Kidney (tissue), 14 donors: ENCODE data around the gene PCDHGC3. TPM values are rescaled to one million over a fixed set of nuclear protein-coding genes. Genes with fewer than 3 reads are reported as not detected.

Source experiments
- DNase-seq, 5 donors: peaks; one replicate each; pipeline ENCODE4 v3.0.0-alpha.2; 2013 to 2020
- FAIRE-seq: peaks from 2 replicates; lab custom pipeline; 2012; peaks lifted over from hg19 to GRCh38; lab: Jason Lieb, UNC
- H3K27ac ChIP-seq, 2 donors: one replicate each; pipeline ENCODE4 v1.7.0; 2013; ENCODE audit warnings: low read depth in 2 of 2, low read length in 2 of 2, inconsistent platforms in 1 of 2
- H3K27me3 ChIP-seq: one replicate; pipeline ENCODE4 v1.7.1; 2013; ENCODE audit warnings: low read length, inconsistent platforms; ENCODE audit not compliant: control insufficient read depth, insufficient read depth
- H3K36me3 ChIP-seq, 3 donors: one replicate each; pipeline versions ENCODE4 v1.7.0 to v1.7.1; 2013; ENCODE audit warnings: low read length in 3 of 3, control low read depth in 1 of 3, inconsistent platforms in 1 of 3; ENCODE audit not compliant: insufficient read depth in 3 of 3, control insufficient read depth in 2 of 3
- H3K4me1 ChIP-seq, 3 donors: one replicate each; pipeline versions ENCODE4 v1.7.0 to v1.7.1; 2013; ENCODE audit warnings: low read length in 3 of 3, inconsistent platforms in 1 of 3, low read depth in 1 of 3; ENCODE audit not compliant: control insufficient read depth in 2 of 3, insufficient read depth in 2 of 3
- H3K4me3 ChIP-seq, 3 donors: one replicate each; pipeline versions ENCODE4 v1.7.0 to v1.8.1; 2013; ENCODE audit warnings: low read length in 3 of 3, control low read depth in 1 of 3, inconsistent platforms in 1 of 3
- H3K9ac ChIP-seq, 3 donors: one replicate each; pipeline versions ENCODE4 v1.7.0 to v1.7.1; 2013; ENCODE audit warnings: low read length in 3 of 3, control low read depth in 1 of 3, inconsistent platforms in 1 of 3
- H3K9me3 ChIP-seq, 3 donors: one replicate each; pipeline versions ENCODE4 v1.7.0 to v1.7.1; 2013; ENCODE audit warnings: low read length in 3 of 3, control low read depth in 1 of 3, inconsistent platforms in 1 of 3; ENCODE audit not compliant: control insufficient read depth in 2 of 3, insufficient read depth in 1 of 3
- CTCF ChIP-seq: IDR thresholded peaks from 3 replicates; pipeline ENCODE4 v1.5.1; 2012; ENCODE audit warnings: mild to moderate bottlenecking, moderate library complexity, borderline replicate concordance; ENCODE audit not compliant: insufficient read depth; ENCODE audit errors: extremely low read depth
- intact Hi-C: fragments of 100-400 bp; cut with DNase I; formaldehyde crosslinking; loops from one replicate; pipeline ENCODE4 v1.11.1; 2022
- polyA plus RNA-seq: library from polyadenylated mRNA; stranded (reverse); fragments of 350-450 nt; fragmentation: Illumina TruSeq; extraction: RNeasy Lipid Tissue Mini Kit (QIAGEN cat#74804); gene quantifications from one replicate; pipeline ENCODE4 v1.2.3, GENCODE V29; 2014; ENCODE audit warnings: low read depth, low replicate concordance; ENCODE audit not compliant: insufficient read depth
- total RNA-seq: library from RNA; stranded (reverse); fragmentation: NEBNext Ultra II Directional; extraction: Animal tissue kit (Norgen Biotek cat#: 25700); gene quantifications from one replicate; pipeline ENCODE4 v1.2.1, GENCODE V29; 2021
- donor health status: control.
- donor health status: control.
- donor health status: control.
- donor health status: control.
- donor health status: control.
- donor health status: DM: yes; HTN: yes; CAD: no.
- donor health status: Normal renal cell carcinoma (clear cell type).

The PCDHGC3 gene
- total and polyA plus RNA-seq, 2 donors from 2014 or later = 41.0 to 51.5 TPM

- Histone ChIP-seq H3K36me3 (no peaks in the 10 kb centered on the region), H3K4me3 (no peak overlapping the region), H3K4me1 (peaks cover 4 to 20% (median 10%) of the 10 kb centered on the region in 3 donors), H3K9ac (no peak overlapping the region), H3K27me3 (no peaks in the 10 kb centered on the region), H3K9me3 (no peaks in the 10 kb centered on the region), H3K27ac (no peak overlapping the region)
- TF ChIP-seq CTCF = no peak
- DNase-seq (no peak), FAIRE-seq (no peak)
- intact Hi-C loops = no loop called here
Observed at GRCh38 chr5:141479776-141480175, 4.0 kb downstream of the PCDHGC3 start.

- Histone ChIP-seq H3K9me3 (no peaks in the 10 kb centered on the region), H3K27me3 (no peaks in the 10 kb centered on the region), H3K4me3 (no peak overlapping the region), H3K27ac (no peak overlapping the region), H3K36me3 (peaks cover 0 to 4% (median 0%) of the 10 kb centered on the region in 3 donors), H3K4me1 (peaks cover 0 to 8% (median 3%) of the 10 kb centered on the region in 3 donors), H3K9ac (no peak overlapping the region)
- DNase-seq (no peak), FAIRE-seq (no peak)
- no peak for TF ChIP-seq CTCF
- intact Hi-C loops = no loop called here
Observed at GRCh38 chr5:141483902-141484301, 8.1 kb downstream of the PCDHGC3 start.

- peak overlapping the region in 2 of 3 donors; percentile 35 to 36 for H3K4me3 ChIP-seq
- intact Hi-C loops = no loop called here
- FAIRE-seq = no peak
Observed at GRCh38 chr5:141484310-141484640, 8.5 kb downstream of the PCDHGC3 start.

More at GRCh38 chr5:141484310-141484640, 8.5 kb downstream of the PCDHGC3 start:
- H3K4me1 ChIP-seq = peaks cover 0 to 8% (median 3%) of the 10 kb centered on the region in 3 donors
- H3K27ac ChIP-seq = no peak overlapping the region
- peaks cover 0 to 4% (median 0%) of the 10 kb centered on the region in 3 donors for H3K36me3 ChIP-seq
- no peaks in the 10 kb centered on the region for H3K27me3 ChIP-seq
- H3K9me3 ChIP-seq = no peaks in the 10 kb centered on the region
- TF ChIP-seq CTCF = no peak
- H3K9ac ChIP-seq = no peak overlapping the region
- DNase-seq = no peak
